Heart left ventricle (tissue), 16 donors: ENCODE data around the gene LCK. TPM values are rescaled to one million over a fixed set of nuclear protein-coding genes. Genes with fewer than 3 reads are reported as not detected.

Source experiments
- ATAC-seq, 4 donors: fragments of 200-7000 bp; cut with Tn5 transposase; one replicate each; pipeline ENCODE4 v1.9.1; 2020 to 2022; ENCODE audit warnings: moderate library complexity in 4 of 4, mild to moderate bottlenecking in 3 of 4, moderate number of reproducible peaks in 1 of 4
- DNase-seq, 5 donors: peaks; one replicate each; pipeline ENCODE4 v3.0.0-alpha.2; 2020
- H3K27ac ChIP-seq, 12 donors: fragments of 200-600 bp; sonication (generic) in 4 of 12; one replicate each; pipeline versions ENCODE4 v1.5.0 to v1.8.0; 2016 to 2022; ENCODE audit warnings: mild to moderate bottlenecking in 2 of 12
- H3K27me3 ChIP-seq, 9 donors: fragments of 200-600 bp; sonication (generic) in 2 of 9; one replicate each; pipeline versions ENCODE4 v1.5.1 to v1.8.0; 2016 to 2022; ENCODE audit warnings: mild to moderate bottlenecking in 3 of 9
- H3K36me3 ChIP-seq, 9 donors: fragments of 200-600 bp; sonication (generic) in 2 of 9; one replicate each; pipeline versions ENCODE4 v1.5.0 to v1.8.0; 2018 to 2022; ENCODE audit warnings: mild to moderate bottlenecking in 2 of 9
- H3K4me1 ChIP-seq, 12 donors: fragments of 200-600 bp; sonication (generic) in 4 of 12; one replicate each; pipeline versions ENCODE4 v1.5.0 to v1.8.0; 2016 to 2022; ENCODE audit warnings: mild to moderate bottlenecking in 3 of 12
- H3K4me3 ChIP-seq, 12 donors: fragments of 200-600 bp; sonication (generic) in 4 of 12; one replicate each; pipeline versions ENCODE4 v1.5.0 to v1.8.0; 2017 to 2022; ENCODE audit warnings: mild to moderate bottlenecking in 9 of 12, moderate library complexity in 4 of 12
- H3K9me3 ChIP-seq, 12 donors: fragments of 200-600 bp; sonication (generic) in 4 of 12; one replicate each; pipeline versions ENCODE4 v1.5.0 to v1.8.0; 2016 to 2022; ENCODE audit warnings: mild to moderate bottlenecking in 1 of 12
- POLR2A ChIP-seq, 2 donors: fragments of 450-650 bp; IDR thresholded peaks; one replicate each; pipeline ENCODE4 v1.6.1; 2017; ENCODE audit warnings: antibody characterized with exemption in 2 of 2, mild to moderate bottlenecking in 2 of 2, moderate library complexity in 2 of 2
- WGBS, 4 donors: extraction: QIAGEN DNeasy Blood & Tissue Kit in 2 of 4; methylation state at CpG; one replicate each; pipeline versions ENCODE4 v1.1.5 to v1.1.7; 2013 to 2018; 5-methylcytosine and 5-hydroxymethylcytosine counted together
- intact Hi-C, 10 donors: fragments of 100-400 bp; cut with DNase I; formaldehyde crosslinking; loops; one replicate each; pipeline versions ENCODE4 v1.11.1 to v1.14.2; 2022
- polyA plus RNA-seq, 2 donors: library from polyadenylated mRNA; stranded (reverse); fragments of 200-250 nt; gene quantifications; one replicate each; pipeline ENCODE4 v1.2.3, GENCODE V29; 2013
- total RNA-seq, 9 donors: library from RNA; depleted of rRNA in 2 of 9; stranded (reverse); fragments of >200 nt in 2 of 9; fragmentation: NEBNext Ultra II Directional in 3 of 9; extraction: Animal tissue kit (Norgen Biotek cat#: 25700) in 3 of 9; gene quantifications; one replicate each; pipeline versions ENCODE4 v1.1.0 to v1.2.4, GENCODE V29; 2016 to 2023
- TF ChIP-seq, protein P1 (sequence below), 12 donors: fragments of 200-600 bp; sonication (generic) in 4 of 12; IDR thresholded peaks; one replicate each; pipeline versions ENCODE4 v1.5.0 to v1.8.0; 2018 to 2022; ENCODE audit warnings: antibody characterized with exemption in 12 of 12, mild to moderate bottlenecking in 5 of 12
- donor health status: ischemic (EF 13 %, LVEDD 7.1; RV severe dilation, severe dysfunction).
- donor health status: healthy with polysubstance abuse.
- donor health status: DM: no; HTN: yes; CAD: no.
- donor health status: DM: no; HTN: no; CAD: no.
- donor health status: ischemic (EF 25% LVEDD 6.9; RV normal size, moderate dysfunction).
- donor health status: ischemic (EF 25% LVEDD 5.7; RV mildly dilated, moderate dysfunction).
- donor health status: healthy.
- donor health status: DM: yes; HTN: yes; CAD: no.
- donor health status: ischemic (EF 35%, LVEDD 5.7; RV mildly dilated, moderate dysfunction).
- donor health status: nonischemic (EF 11% LVEDD 7.7; RV severe dilation, severe dysfunction).
- donor health status: DM: yes; HTN: yes; CAD: no.
- donor health status: PGD.
- donor health status: ischemic (EF 29% LVEDD 5.4; RV normal size, mild dysfunction).
- donor health status: nonischemic (EF 23%, LVEDD 6.1; RV moderate dilation, normal function).

The LCK gene
- total and polyA plus RNA-seq, 11 donors = 0.34 to 7.6 (median 0.49) TPM; not detected in 3

- ATAC-seq (peak in 1 of 4 donors; percentile 1), DNase-seq (no peak)
- Histone ChIP-seq H3K4me3 (peak overlapping the region; percentile 62 to 93 (median 72)), H3K9me3 (no peaks in the 10 kb centered on the region), H3K27ac (peak overlapping the region; percentile 42 to 91 (median 73)), H3K27me3 (peaks cover 0 to 5% (median 0%) of the 10 kb centered on the region in 9 donors), H3K36me3 (peaks cover 0 to 40% (median 31%) of the 10 kb centered on the region in 9 donors), H3K4me1 (peaks cover 5 to 55% (median 22%) of the 10 kb centered on the region in 12 donors)
- intact Hi-C loops = loop anchor here in 1 of 10 donors (10.0 kb wide), 1 partner anchor 111 kb away; the partner anchor contains the start of genes EIF3I and TMEM234
- WGBS, 4 donors = 0 to 1% (median 0%) methylated on average over 1 to 34 of the region's 34 CpGs
- TF ChIP-seq, protein P1, sequence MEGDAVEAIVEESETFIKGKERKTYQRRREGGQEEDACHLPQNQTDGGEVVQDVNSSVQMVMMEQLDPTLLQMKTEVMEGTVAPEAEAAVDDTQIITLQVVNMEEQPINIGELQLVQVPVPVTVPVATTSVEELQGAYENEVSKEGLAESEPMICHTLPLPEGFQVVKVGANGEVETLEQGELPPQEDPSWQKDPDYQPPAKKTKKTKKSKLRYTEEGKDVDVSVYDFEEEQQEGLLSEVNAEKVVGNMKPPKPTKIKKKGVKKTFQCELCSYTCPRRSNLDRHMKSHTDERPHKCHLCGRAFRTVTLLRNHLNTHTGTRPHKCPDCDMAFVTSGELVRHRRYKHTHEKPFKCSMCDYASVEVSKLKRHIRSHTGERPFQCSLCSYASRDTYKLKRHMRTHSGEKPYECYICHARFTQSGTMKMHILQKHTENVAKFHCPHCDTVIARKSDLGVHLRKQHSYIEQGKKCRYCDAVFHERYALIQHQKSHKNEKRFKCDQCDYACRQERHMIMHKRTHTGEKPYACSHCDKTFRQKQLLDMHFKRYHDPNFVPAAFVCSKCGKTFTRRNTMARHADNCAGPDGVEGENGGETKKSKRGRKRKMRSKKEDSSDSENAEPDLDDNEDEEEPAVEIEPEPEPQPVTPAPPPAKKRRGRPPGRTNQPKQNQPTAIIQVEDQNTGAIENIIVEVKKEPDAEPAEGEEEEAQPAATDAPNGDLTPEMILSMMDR (IDR thresholded peaks at IDR 0.05) = no peak
- TF ChIP-seq POLR2A (IDR thresholded peaks at IDR 0.05) = no peak
These were observed 84.4 kb downstream of the LCK start for GRCh38 chr1:32335535-32335789.

Other genes starting within 250 kb of the LCK start
- gene KHDRBS1, start 237.4 kb upstream of the LCK start, total RNA-seq = 10 to 100 TPM; 45.2 to 79.3 (median 68.5) TPM
- 10 to 100 TPM; 33.0 to 58.6 TPM for gene KHDRBS1, start 237.4 kb upstream of the LCK start, polyA plus RNA-seq
- gene TMEM39B, start 178.3 kb upstream of the LCK start, total RNA-seq = 10 to 100 TPM in 1 of 9 donors, 1 to 10 TPM in 8; 2.7 to 15.1 (median 6.3) TPM
- gene TMEM39B, start 178.3 kb upstream of the LCK start, polyA plus RNA-seq = 1 to 10 TPM; 4.5 to 6.8 TPM
- gene KPNA6, start 143.2 kb upstream of the LCK start, total RNA-seq = 10 to 100 TPM; 58.4 to 99.2 (median 78.6) TPM
- 10 to 100 TPM; 10.2 to 28.1 TPM for gene KPNA6, start 143.2 kb upstream of the LCK start, polyA plus RNA-seq
- 10 to 100 TPM; 13.2 to 35.9 (median 18.6) TPM for gene TXLNA, start 71.6 kb upstream of the LCK start, total RNA-seq
- gene TXLNA, start 71.6 kb upstream of the LCK start, polyA plus RNA-seq = 10 to 100 TPM in 1 of 2 donors, 1 to 10 TPM in 1; 8.7 to 21.5 TPM
- gene CCDC28B, start 50.7 kb upstream of the LCK start, total RNA-seq = 10 to 100 TPM; 12.5 to 23.7 (median 16.5) TPM
- gene CCDC28B, start 50.7 kb upstream of the LCK start, polyA plus RNA-seq = 10 to 100 TPM; 19.0 to 40.2 TPM
- gene IQCC, start 45.6 kb upstream of the LCK start, total RNA-seq = 1 to 10 TPM in 2 of 9 donors, under 1 TPM in 7; 0.56 to 1.9 (median 0.74) TPM
- gene IQCC, start 45.6 kb upstream of the LCK start, polyA plus RNA-seq = under 1 TPM; 0.83 to 0.95 TPM
- not detected for gene DCDC2B, start 42.2 kb upstream of the LCK start, total RNA-seq
- gene DCDC2B, start 42.2 kb upstream of the LCK start, polyA plus RNA-seq = not detected
- 10 to 100 TPM in 6 of 9 donors, 1 to 10 TPM in 3; 8.8 to 19.8 (median 10.8) TPM for gene TMEM234, start 28.9 kb upstream of the LCK start, total RNA-seq
- gene TMEM234, start 28.9 kb upstream of the LCK start, polyA plus RNA-seq = 10 to 100 TPM in 1 of 2 donors, 1 to 10 TPM in 1; 7.7 to 19.4 TPM
- gene EIF3I, start 28.9 kb upstream of the LCK start, total RNA-seq = 100 to 1,000 TPM in 7 of 9 donors, 10 to 100 TPM in 2; 94.8 to 191 (median 119) TPM
- 100 to 1,000 TPM; 140 to 388 TPM for gene EIF3I, start 28.9 kb upstream of the LCK start, polyA plus RNA-seq
- gene FAM167B, start 4.0 kb upstream of the LCK start, total RNA-seq = 10 to 100 TPM in 1 of 9 donors, 1 to 10 TPM in 8; 2.0 to 13.7 (median 3.8) TPM
- 10 to 100 TPM in 1 of 2 donors, 1 to 10 TPM in 1; 7.7 to 14.1 TPM for gene FAM167B, start 4.0 kb upstream of the LCK start, polyA plus RNA-seq
- 10 to 100 TPM; 22.0 to 46.6 (median 29.3) TPM for gene HDAC1, start 40.8 kb downstream of the LCK start, total RNA-seq
- gene HDAC1, start 40.8 kb downstream of the LCK start, polyA plus RNA-seq = 10 to 100 TPM; 20.0 to 37.6 TPM
- 10 to 100 TPM in 7 of 9 donors, 1 to 10 TPM in 2; 6.8 to 44.0 (median 12.1) TPM for gene MARCKSL1, start 85.0 kb downstream of the LCK start, total RNA-seq
- 10 to 100 TPM in 1 of 2 donors, 1 to 10 TPM in 1; 8.1 to 29.8 TPM for gene MARCKSL1, start 85.0 kb downstream of the LCK start, polyA plus RNA-seq
- 1 to 10 TPM; 1.2 to 4.4 (median 2.1) TPM for gene FAM229A, start 111.2 kb downstream of the LCK start, total RNA-seq
- 1 to 10 TPM; 1.4 to 4.0 TPM for gene FAM229A, start 111.2 kb downstream of the LCK start, polyA plus RNA-seq
- gene TSSK3, start 111.3 kb downstream of the LCK start, total RNA-seq = 1 to 10 TPM in 6 of 9 donors, under 1 TPM in 1, not detected in 2; 0.72 to 2.6 (median 1.7) TPM
- 1 to 10 TPM in 1 of 2 donors, under 1 TPM in 1; 0.37 to 3.1 TPM for gene TSSK3, start 111.3 kb downstream of the LCK start, polyA plus RNA-seq
- 10 to 100 TPM; 35.6 to 53.2 (median 44.5) TPM for gene BSDC1, start 143.2 kb downstream of the LCK start, total RNA-seq
- 10 to 100 TPM; 25.1 to 46.9 TPM for gene BSDC1, start 143.2 kb downstream of the LCK start, polyA plus RNA-seq
- gene ZBTB8B, start 213.8 kb downstream of the LCK start, total RNA-seq = under 1 TPM in 1 of 9 donors, not detected in 8; 0.02 TPM
- gene ZBTB8B, start 213.8 kb downstream of the LCK start, polyA plus RNA-seq = under 1 TPM in 1 of 2 donors, not detected in 1; 0.01 TPM